Regular cardiac myocyte (primary cell): ENCODE data around the gene STK17A. TPM values are rescaled to one million over a fixed set of nuclear protein-coding genes. Genes with fewer than 3 reads are reported as not detected.

Source experiments
- total RNA-seq: library from RNA; depleted of rRNA; stranded (reverse); fragments of >200 nt; gene quantifications from 2 replicates; pipeline ENCODE4 v1.2.3, GENCODE V29; 2014

The STK17A gene
- 87.4 and 94.4 TPM in 2 replicates for total RNA-seq

DNA sequence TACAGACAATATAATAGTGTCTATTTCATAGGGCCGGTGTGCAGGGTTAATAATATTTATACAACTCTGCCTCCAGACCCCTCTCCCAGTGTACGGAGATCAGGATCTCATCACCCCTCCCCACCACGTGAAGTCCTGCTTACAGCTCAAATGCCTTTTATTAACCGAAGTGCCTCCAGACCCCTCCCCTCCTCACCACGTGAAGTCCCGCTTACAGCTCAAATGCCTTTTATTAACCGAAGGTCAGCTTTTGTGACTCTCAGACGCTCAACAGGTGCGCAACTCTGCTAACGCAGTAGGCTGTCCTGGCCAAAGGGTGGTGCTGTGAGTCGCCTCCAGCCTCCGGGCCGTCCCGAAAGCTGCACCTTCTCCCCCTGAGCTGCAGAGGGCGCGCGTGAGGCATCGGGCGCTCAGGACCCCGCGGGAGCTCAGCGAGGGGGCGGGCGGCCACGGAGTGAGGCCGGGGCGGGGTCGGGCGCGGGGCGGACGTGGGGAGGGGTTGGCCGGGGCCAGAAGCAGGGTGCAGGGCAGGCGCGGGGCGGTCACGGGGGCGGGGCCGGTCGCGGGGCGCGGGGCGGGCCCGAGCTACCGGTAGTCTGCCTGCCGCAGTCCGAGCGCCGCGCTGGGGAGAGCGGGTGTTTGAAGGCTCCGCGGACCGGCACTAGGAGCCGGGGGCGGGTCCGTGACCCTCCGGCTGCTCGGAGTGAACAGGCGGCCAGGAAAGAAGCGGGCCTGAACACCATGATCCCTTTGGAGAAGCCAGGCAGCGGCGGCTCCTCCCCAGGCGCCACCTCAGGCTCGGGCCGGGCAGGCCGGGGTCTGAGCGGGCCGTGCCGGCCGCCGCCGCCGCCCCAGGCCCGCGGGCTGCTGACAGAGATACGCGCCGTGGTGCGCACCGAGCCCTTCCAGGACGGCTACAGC lies at the start of gene STK17A:
Gene STK17A (plus strand): TSS at position 606 of the 921 bp plus-strand sequence. CDS start 136 bp downstream, at position 742.

Other genes with a start within 250 kb of the STK17A start
- gene COA1, start 146.4 kb downstream of the STK17A start, total RNA-seq = 36.6 and 50.0 TPM in 2 replicates
- gene BLVRA, start 175.6 kb downstream of the STK17A start, total RNA-seq = 31.9 and 40.5 TPM in 2 replicates